Measurements from ENCODE around the gene FXYD3.

Gene FXYD3

DNA sequence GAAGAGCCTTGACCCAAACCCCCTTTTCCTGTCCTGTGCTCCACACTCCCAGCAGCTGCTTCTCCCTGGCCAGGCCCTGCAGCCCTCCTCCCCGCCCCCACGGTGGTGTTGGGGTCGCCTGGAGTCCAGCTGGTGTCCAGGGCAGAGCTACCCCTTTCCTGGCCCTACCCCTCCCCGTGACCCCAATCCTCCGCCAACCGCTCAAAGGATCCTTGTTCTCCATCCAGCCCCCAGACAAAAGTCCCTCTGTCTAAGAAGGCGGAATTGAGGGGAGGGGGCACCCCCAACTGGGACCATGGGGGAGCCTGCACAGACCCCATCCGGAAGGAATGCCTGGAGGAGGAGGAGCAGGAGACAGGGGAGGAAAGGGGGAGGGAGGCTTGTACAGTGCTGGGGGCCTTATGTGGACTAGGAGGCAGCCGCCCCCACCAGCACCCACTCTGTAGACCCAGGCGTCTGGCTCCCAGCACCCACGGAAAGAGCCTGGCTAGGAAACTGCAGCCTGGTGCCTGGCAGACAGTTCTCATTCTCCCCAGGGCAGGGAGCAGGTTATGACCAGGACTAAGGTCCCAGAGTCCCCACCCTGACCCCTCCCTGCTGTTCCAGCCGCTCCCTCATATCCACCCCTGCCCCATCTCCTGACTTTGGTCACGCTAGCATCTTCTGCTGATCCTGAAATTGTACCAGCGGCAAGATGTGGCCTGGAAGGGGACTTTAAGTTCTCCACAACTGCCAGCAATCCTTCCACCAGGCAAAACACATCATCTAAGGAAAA is at the start of gene FXYD3:
Gene FXYD3, plus strand, starts transcription at position 647 of the 775 bp plus-strand sequence. CDS start 3,554 bp downstream, outside the sequence.
- no peak for DNase-seq

GRCh38 chr19:35066121-35066520 is 49.5 kb upstream of the FXYD3 start:
- DNase-seq, result no peak

GRCh38 chr19:35066691-35067563 is 48.7 kb upstream of the FXYD3 start:
- peak; percentile 85 for DNase-seq

GRCh38 chr19:35068941-35069634 is 46.5 kb upstream of the FXYD3 start:
- no peak for DNase-seq

DNA sequence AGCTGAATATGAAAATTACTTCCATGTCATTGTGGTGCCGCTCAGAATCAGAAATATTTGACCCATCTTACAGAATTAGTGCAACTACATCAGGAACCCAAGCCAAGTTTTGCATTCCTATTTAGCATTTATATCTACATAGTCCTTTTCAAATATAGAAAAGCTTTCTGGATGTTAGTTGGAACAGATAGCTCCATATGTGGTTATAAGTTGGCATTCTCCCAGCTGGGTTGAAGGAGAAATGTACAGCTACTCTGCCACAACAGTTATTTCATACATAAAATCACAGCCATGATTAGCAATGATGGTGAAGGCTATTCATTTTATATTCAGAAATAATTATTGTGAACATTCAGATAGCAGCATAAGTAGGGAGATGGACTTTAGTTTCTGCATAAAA is 45.9 kb upstream of the FXYD3 start:
- DNase-seq, result no peak

DNA sequence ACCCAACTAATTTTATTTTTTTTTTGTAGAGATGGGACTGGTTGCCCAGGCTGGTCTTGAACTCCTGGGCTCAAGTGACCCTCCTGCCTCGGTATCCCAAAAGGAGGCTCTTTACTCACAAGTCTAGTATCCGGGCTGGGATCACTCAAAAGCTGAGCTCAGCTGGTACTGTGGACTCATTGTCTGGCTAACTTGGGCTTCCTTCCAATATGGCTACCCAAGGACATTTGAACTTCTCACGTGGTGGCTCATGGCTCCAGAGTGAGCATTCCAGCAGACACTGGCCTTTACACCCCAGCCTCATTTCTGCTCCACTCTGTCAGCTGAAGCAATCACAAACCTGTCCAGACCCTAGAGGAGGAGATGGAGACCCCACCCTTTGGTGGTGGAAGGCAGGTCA is 45.2 kb upstream of the FXYD3 start:
- DNase-seq, result no peak

DNA sequence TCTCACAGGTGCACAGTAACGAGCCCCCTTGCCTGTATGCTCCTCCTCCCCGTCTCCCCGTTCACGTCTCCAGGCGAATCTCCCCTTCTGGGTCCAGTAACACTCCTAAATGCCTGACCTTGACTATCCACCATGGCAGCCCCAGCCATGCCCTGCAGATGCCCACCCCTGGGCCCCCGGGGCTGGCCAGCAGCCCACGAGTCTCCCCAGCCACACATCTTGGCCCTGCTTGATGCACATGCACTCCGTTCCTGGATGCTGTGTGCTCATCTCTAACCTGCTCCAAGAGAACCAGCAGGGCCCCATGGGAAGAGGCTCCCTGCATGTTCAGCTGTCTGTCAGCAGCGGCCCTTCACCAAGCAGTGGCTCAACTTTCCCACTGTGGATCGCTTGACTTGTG is 42.1 kb upstream of the FXYD3 start:
- no peak for DNase-seq

- no peak for DNase-seq
These were observed 41.7 kb upstream of the FXYD3 start for GRCh38 chr19:35073941-35074340.

- DNase-seq, result no peak
These were observed 41.0 kb upstream of the FXYD3 start for GRCh38 chr19:35074426-35075201.

GRCh38 chr19:35075202-35076025 is 40.2 kb upstream of the FXYD3 start:
- no peak for DNase-seq

DNA sequence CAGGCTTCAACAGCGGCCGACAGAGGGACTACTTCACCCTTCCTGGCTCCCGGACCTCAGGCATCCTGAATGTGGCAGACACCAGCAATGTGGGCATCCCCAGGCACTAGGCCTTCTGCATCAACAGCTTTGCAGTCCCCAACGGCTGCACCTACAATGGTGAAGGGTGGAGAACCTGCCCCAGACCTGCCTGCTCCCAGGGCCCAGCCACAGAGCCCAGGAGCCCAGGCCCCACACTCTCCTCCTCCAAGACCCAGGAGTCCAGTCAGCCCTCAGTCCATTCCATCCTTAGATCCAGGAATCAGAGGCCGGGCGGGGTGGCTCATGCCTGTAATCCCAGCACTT is 39.6 kb upstream of the FXYD3 start:
- no peak for DNase-seq

DNA sequence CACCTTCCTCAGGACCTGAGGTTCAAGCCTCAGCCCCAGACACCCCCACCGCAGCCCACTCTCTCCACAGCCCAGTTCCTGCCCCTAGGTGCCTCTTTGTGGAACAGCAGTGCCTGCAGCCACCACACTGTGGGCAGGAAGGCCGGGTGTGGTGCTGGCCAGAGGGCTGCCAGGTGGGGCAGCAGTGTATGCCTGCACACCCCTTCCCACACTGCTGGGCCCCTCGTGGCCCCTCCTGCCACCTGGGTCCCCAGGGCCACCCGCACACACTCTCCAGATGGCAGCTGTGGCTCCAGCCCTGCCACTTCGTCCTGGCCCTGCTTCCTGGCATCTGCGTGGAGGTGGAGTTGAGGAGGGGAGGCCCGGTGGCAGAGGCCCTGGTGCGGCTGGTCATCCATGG is 39.0 kb upstream of the FXYD3 start:
- DNase-seq, result no peak

- no peak for DNase-seq
These were observed 38.0 kb upstream of the FXYD3 start for GRCh38 chr19:35077411-35078223.

DNA sequence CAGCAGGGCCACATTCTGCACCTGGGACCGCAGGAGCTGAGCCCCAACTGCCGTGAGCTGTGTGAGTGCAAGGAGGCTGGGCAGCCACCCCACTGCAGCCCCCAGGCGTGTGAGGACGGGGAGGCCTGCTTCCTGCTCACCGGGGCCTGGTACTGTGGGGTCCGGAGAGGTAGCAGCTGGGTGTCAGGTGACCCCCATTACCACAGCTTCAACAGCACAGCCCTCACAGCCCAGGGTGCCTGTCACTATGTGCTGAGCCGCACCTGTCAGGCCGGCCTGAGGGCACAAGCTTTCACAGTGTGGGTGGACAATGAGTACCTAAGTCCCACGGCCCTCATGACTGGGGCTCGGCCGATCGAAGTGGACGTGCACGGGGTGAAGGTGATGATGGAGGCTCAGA is 35.8 kb upstream of the FXYD3 start:
- no peak for DNase-seq

- DNase-seq, result no peak
These were observed 34.9 kb upstream of the FXYD3 start for GRCh38 chr19:35080613-35081170.

- DNase-seq, result no peak
These were observed 34.4 kb upstream of the FXYD3 start for GRCh38 chr19:35081201-35081600.

- DNase-seq, result no peak
These were observed 31.7 kb upstream of the FXYD3 start for GRCh38 chr19:35083691-35084508.

DNA sequence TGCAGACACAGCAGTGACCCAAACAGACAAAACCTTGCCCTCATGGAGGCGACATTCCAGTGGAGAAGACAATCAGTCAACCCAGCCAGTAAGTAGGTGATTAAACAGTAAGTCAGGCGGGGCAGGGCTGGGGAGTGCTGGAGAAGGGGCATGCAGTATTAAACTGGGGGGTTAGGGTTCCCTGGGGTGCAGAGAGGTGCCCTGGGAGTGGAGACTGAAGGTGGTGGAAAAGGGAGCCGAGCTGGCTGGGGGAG is 31.2 kb upstream of the FXYD3 start:
- no peak for DNase-seq

GRCh38 chr19:35085947-35086346 is 29.7 kb upstream of the FXYD3 start:
- no peak for DNase-seq

DNA sequence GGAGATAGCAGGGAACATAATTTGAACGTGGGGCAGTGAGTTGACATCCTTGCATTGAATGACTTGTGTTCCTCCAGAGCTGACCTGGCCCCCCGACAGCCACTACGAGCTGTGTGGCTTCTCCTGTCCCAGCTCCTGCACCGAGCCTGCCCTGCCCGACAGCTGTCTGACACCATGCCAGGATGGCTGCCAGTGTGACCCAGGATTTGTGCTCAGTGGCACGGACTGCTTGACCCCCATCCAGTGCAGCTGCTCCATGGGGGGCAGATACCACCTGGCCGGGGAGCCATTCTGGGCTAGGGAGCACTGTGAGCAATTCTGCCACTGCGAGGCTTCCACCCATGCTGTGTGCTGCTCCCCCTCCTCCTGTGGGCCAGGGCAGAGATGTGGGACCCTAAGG is 29.2 kb upstream of the FXYD3 start:
- no peak for DNase-seq
